Tibial nerve (tissue), 4 donors: Measurements from ENCODE around the gene WDR75. TPM values are rescaled to one million over a fixed set of nuclear protein-coding genes. Genes with fewer than 3 reads are reported as not detected.

Experiments used
- DNase-seq, 2 donors: peaks; one replicate each; pipeline ENCODE4 v3.0.0-alpha.2; 2019; ENCODE audit warnings: low spot score in 2 of 2
- H3K27ac ChIP-seq, 4 donors: fragments of 200-600 bp; sonication (generic) in 3 of 4; one replicate each; pipeline ENCODE4 v1.5.1; 2017 to 2019; ENCODE audit warnings: mild to moderate bottlenecking in 1 of 4
- H3K27me3 ChIP-seq, 2 donors: fragments of 200-600 bp; sonication (generic) in 1 of 2; one replicate each; pipeline versions ENCODE4 v1.5.1 to v1.6.0; 2017 to 2019
- H3K36me3 ChIP-seq, 3 donors: fragments of 200-600 bp; sonication (generic); one replicate each; pipeline ENCODE4 v1.5.1; 2018 to 2019
- H3K4me1 ChIP-seq, 4 donors: fragments of 200-600 bp; sonication (generic) in 3 of 4; one replicate each; pipeline ENCODE4 v1.5.1; 2017 to 2019
- H3K4me3 ChIP-seq, 4 donors: fragments of 200-600 bp; sonication (generic) in 3 of 4; one replicate each; pipeline ENCODE4 v1.5.1; 2017 to 2019; ENCODE audit warnings: mild to moderate bottlenecking in 1 of 4, moderate library complexity in 1 of 4
- H3K9me3 ChIP-seq, 4 donors: fragments of 200-600 bp; sonication (generic) in 3 of 4; one replicate each; pipeline ENCODE4 v1.5.1; 2017 to 2019
- EP300 ChIP-seq, 2 donors: sonication (generic); formaldehyde crosslinking; IDR thresholded peaks; one replicate each; pipeline ENCODE4 v1.6.1; 2017; ENCODE audit warnings: antibody characterized with exemption in 2 of 2, mild to moderate bottlenecking in 1 of 2
- POLR2A ChIP-seq, 2 donors: fragments of 450-650 bp; IDR thresholded peaks; one replicate each; pipeline ENCODE4 v1.6.1; 2017; ENCODE audit warnings: antibody characterized with exemption in 2 of 2, mild to moderate bottlenecking in 2 of 2, moderate library complexity in 2 of 2
- WGBS, 2 donors: methylation state at CpG; one replicate each; pipeline ENCODE4 v1.1.5; 2018; 5-methylcytosine and 5-hydroxymethylcytosine counted together
- total RNA-seq, 4 donors: library from RNA; depleted of rRNA; stranded (reverse); fragments of >200 nt; gene quantifications; one replicate each; pipeline ENCODE4 v1.1.0, GENCODE V29; 2016
- TF ChIP-seq, protein P1 (sequence below), 5 experiments: fragments of 200-600 bp in 3 of 5; fragments of 450-650 bp in 2 of 5; sonication (generic) in 3 of 5; IDR thresholded peaks; one replicate each; pipeline ENCODE4 v1.5.1; 2016 to 2019; ENCODE audit warnings: antibody characterized with exemption in 5 of 5, mild to moderate bottlenecking in 3 of 5, moderate library complexity in 2 of 5

Gene WDR75
- total RNA-seq, 4 donors from 2014 or later, result 24.1 to 46.0 (median 37.5) TPM

DNA sequence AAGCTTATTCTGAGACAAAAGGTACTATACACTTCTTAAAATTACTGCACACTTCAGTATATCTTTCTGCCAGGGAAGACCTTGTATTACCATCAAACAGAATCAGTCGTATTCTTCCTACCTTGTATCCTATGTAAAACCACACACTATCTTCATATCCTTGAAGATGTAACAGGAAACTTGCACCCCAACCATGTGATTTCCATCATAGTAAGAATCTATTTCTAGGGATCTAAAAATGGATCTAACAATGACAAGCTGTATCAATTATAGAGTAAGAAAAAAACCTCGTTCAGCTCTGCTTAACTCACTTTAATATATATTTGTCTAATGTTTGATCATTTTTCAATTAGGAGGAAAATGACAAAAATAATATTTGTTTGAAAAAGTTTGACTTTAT is 60.2 kb downstream of the WDR75 start:
- no peaks in the 10 kb centered on the region for H3K9me3 ChIP-seq
- TF ChIP-seq POLR2A (IDR thresholded peaks at IDR 0.05), result no peak
- no peak for TF ChIP-seq EP300 (IDR thresholded peaks at IDR 0.05)
- no peak overlapping the region for H3K27ac ChIP-seq
- no peaks in the 10 kb centered on the region for H3K4me1 ChIP-seq
- H3K4me3 ChIP-seq, result no peak overlapping the region
- no peaks in the 10 kb centered on the region for H3K27me3 ChIP-seq
- no peak for DNase-seq
- 77 to 82% methylated on average over 2 of the region's 2 CpGs for WGBS, 2 donors
- H3K36me3 ChIP-seq, result no peaks in the 10 kb centered on the region

GRCh38 chr2:189502714-189503113 is 61.4 kb downstream of the WDR75 start:
- Histone ChIP-seq H3K27me3 (no peaks in the 10 kb centered on the region), H3K27ac (no peak overlapping the region), H3K9me3 (no peaks in the 10 kb centered on the region), H3K36me3 (no peaks in the 10 kb centered on the region), H3K4me3 (no peak overlapping the region), H3K4me1 (no peaks in the 10 kb centered on the region)
- 94 to 97% methylated on average over 2 of the region's 2 CpGs for WGBS, 2 donors
- no peak for TF ChIP-seq EP300 (IDR thresholded peaks at IDR 0.05)
- TF ChIP-seq, protein P1, sequence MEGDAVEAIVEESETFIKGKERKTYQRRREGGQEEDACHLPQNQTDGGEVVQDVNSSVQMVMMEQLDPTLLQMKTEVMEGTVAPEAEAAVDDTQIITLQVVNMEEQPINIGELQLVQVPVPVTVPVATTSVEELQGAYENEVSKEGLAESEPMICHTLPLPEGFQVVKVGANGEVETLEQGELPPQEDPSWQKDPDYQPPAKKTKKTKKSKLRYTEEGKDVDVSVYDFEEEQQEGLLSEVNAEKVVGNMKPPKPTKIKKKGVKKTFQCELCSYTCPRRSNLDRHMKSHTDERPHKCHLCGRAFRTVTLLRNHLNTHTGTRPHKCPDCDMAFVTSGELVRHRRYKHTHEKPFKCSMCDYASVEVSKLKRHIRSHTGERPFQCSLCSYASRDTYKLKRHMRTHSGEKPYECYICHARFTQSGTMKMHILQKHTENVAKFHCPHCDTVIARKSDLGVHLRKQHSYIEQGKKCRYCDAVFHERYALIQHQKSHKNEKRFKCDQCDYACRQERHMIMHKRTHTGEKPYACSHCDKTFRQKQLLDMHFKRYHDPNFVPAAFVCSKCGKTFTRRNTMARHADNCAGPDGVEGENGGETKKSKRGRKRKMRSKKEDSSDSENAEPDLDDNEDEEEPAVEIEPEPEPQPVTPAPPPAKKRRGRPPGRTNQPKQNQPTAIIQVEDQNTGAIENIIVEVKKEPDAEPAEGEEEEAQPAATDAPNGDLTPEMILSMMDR (IDR thresholded peaks at IDR 0.05), result no peak
- TF ChIP-seq POLR2A (IDR thresholded peaks at IDR 0.05), result no peak
- DNase-seq, result no peak

DNA sequence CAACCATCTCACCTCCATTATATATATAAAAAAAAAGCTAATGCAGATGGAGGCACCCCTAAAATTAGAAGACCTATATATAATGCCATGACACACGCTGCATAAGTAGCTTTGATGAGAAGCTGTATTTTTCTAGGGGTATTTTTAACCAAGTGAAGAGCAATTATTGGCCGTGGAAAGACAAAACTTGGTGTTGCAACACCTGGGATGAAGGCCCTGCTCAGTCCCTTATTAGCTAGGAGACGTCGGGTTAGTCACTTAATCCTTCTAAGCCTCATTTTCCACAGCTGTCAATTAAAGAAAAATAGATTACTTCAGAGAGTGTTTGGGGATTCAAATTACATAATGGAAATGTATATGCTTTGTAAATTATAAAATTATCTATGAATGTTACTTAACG is 63.0 kb downstream of the WDR75 start:
- H3K4me1 ChIP-seq, result no peaks in the 10 kb centered on the region
- H3K27me3 ChIP-seq, result no peaks in the 10 kb centered on the region
- H3K4me3 ChIP-seq, result no peak overlapping the region
- peaks cover 0 to 1% (median 0%) of the 10 kb centered on the region in 4 donors for H3K9me3 ChIP-seq
- H3K36me3 ChIP-seq, result no peaks in the 10 kb centered on the region
- H3K27ac ChIP-seq, result no peak overlapping the region
- no peak for TF ChIP-seq POLR2A (IDR thresholded peaks at IDR 0.05)
- no peak for TF ChIP-seq EP300 (IDR thresholded peaks at IDR 0.05)
- TF ChIP-seq, protein P1 (IDR thresholded peaks at IDR 0.05), result no peak
- WGBS, 2 donors, result 87 to 90% methylated on average over 5 of the region's 5 CpGs
- DNase-seq, result no peak

- TF ChIP-seq POLR2A (IDR thresholded peaks at IDR 0.05), result no peak
- no peak for TF ChIP-seq EP300 (IDR thresholded peaks at IDR 0.05)
- TF ChIP-seq, protein P1 (IDR thresholded peaks at IDR 0.05), result no peak
- no peaks in the 10 kb centered on the region for H3K36me3 ChIP-seq
- 89 to 94% methylated on average over 2 of the region's 2 CpGs for WGBS, 2 donors
These were observed 64.2 kb downstream of the WDR75 start for GRCh38 chr2:189505492-189505891.

DNA sequence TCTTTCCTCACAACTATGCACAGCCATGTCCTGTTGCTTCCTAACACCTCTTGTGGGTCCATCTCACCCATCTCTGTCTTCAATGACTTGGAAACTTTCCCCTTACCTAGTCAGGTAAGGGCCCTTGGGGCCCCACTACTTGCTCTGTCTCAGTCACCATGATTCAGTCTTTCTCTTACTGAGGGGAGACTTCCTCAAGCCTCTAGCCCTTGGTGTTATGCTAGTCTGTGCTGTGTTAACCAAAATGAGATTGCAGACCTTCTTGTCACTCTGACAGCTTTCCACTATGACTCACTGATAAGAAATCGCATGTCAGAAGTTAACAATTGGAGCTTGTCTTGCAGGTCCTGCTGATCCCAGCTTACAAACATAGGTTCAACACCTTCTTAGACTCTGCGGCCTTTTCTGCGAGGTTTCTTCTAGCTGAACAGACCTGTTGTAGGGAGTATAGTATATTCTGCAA is 65.3 kb downstream of the WDR75 start:
- WGBS, 2 donors, result 83 to 87% methylated on average over 3 of the region's 3 CpGs

More at GRCh38 chr2:189505492-189505891, 64.2 kb downstream of the WDR75 start:
- Histone ChIP-seq H3K4me3 (no peak overlapping the region), H3K4me1 (no peaks in the 10 kb centered on the region), H3K27me3 (no peaks in the 10 kb centered on the region), H3K9me3 (peaks cover 0 to 9% (median 0%) of the 10 kb centered on the region in 4 donors), H3K27ac (no peak overlapping the region)
- no peak for DNase-seq

More for the DNA sequence above, 65.3 kb downstream of the WDR75 start:
- H3K4me1 ChIP-seq, result peaks cover 0 to 6% (median 0%) of the 10 kb centered on the region in 4 donors
- no peak overlapping the region for H3K27ac ChIP-seq
- TF ChIP-seq, protein P1 (IDR thresholded peaks at IDR 0.05), result no peak
- TF ChIP-seq EP300 (IDR thresholded peaks at IDR 0.05) (no peak), POLR2A (IDR thresholded peaks at IDR 0.05) (no peak)
- H3K27me3 ChIP-seq, result no peaks in the 10 kb centered on the region
- H3K4me3 ChIP-seq, result no peak overlapping the region
- no peak for DNase-seq
- peaks cover 0 to 9% (median 0%) of the 10 kb centered on the region in 4 donors for H3K9me3 ChIP-seq
- H3K36me3 ChIP-seq, result no peaks in the 10 kb centered on the region
